H1 (cell line): ENCODE results near the gene SNAP47. TPM values are rescaled to one million over a fixed set of nuclear protein-coding genes. Genes with fewer than 3 reads are reported as not detected.

Experiments used
- ATF2 ChIP-seq: IDR thresholded peaks from 2 replicates; pipeline ENCODE4 v1.6.1; 2012; ENCODE audit warnings: low read length, inconsistent platforms
- polyA plus RNA-seq, 7 experiments: library from polyadenylated mRNA; depleted of rRNA in 3 of 7; stranded (reverse) in 5 of 7; unstranded in 2 of 7; fragments of >200 nt in 5 of 7; fragments of 200-250 nt in 2 of 7; gene quantifications; 1 replicate in 5 of 7; 2 replicates in 1 of 7; 4 replicates in 1 of 7; pipeline versions ENCODE4 v1.2.1 to v1.2.3, GENCODE V29; 2011 to 2013; ENCODE audit warnings: missing spikeins in 2 of 7, mixed read lengths in 2 of 7
- total RNA-seq: library from RNA; stranded (reverse); fragmentation: NEBNext Ultra II Directional; extraction: Animal tissue kit (Norgen Biotek cat#: 25700); gene quantifications from 2 replicates; pipeline ENCODE4 v1.2.1, GENCODE V29; 2021

The SNAP47 gene
- total and polyA plus RNA-seq, 2 of the 8 experiments (the other 6 are each of a cell fraction or from before 2014, with no cell fraction given), result 37.6 to 42.2 TPM

DNA sequence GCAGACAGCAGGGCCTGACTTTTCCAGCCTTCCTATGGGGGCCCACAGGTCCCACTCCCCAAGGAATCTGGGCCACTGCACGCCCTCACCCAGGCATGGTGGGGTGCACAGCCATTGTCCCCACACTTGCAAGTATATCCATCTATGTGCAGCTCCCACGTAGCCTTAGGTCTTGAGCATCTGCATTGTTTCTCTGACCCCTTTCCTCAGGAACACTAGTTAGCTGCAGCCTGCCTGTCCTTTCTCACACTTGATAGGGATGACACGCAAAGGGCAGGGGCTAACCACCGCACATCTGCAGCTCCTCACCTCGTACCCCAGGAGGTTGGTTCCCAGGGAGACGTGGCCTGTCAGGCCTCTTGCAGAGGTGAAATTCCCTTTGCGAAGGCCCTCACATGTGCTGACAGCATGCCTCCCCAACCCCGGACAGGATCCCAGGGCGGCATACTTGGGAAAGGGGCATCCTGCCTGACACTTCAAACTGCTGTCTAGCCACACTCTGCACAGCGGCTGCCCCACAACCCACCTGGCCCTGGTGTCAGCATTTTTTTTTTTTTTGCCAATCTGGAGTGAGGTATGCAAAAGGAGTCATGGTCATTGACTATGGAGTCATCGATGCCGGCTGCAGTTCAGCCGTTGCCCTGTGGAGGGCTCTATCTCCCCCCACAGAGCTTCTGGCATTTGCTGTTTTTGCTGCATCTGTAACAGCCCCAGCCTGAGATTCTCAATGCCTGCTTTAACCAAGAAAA, 5.2 kb upstream of the SNAP47 start (continued):
- no peak for TF ChIP-seq ATF2
